ENCODE results near the gene TRAPPC11.
"Not testable (repeated sequence)": the region's sequence is repeated elsewhere in the genome, so short reads cannot be mapped to it uniquely, and the experiment has no call there.

The TRAPPC11 gene

DNA sequence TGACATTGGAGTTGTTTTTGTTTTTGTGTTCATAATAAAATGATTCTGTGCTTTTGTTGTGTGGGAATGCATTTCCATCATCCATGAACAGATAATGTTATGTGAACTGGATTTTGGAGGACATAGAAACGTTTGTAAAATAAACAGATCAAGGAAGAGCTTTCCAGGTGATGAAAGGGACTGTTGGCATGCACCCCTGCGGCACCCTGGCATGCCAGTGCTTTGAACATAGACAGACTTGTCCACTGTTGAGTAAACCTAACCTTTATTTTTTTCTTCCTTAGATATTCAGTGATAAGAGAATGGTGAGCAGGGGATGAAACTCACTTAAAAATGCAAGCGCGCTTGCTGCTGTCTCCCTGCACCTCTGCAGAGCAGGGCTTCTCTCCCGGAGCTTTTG is 59.8 kb downstream of the TRAPPC11 start:
- in situ Hi-C loops (cut with HindIII; ENCODE audit: low sequenced_read_pairs), result no loop called here

DNA sequence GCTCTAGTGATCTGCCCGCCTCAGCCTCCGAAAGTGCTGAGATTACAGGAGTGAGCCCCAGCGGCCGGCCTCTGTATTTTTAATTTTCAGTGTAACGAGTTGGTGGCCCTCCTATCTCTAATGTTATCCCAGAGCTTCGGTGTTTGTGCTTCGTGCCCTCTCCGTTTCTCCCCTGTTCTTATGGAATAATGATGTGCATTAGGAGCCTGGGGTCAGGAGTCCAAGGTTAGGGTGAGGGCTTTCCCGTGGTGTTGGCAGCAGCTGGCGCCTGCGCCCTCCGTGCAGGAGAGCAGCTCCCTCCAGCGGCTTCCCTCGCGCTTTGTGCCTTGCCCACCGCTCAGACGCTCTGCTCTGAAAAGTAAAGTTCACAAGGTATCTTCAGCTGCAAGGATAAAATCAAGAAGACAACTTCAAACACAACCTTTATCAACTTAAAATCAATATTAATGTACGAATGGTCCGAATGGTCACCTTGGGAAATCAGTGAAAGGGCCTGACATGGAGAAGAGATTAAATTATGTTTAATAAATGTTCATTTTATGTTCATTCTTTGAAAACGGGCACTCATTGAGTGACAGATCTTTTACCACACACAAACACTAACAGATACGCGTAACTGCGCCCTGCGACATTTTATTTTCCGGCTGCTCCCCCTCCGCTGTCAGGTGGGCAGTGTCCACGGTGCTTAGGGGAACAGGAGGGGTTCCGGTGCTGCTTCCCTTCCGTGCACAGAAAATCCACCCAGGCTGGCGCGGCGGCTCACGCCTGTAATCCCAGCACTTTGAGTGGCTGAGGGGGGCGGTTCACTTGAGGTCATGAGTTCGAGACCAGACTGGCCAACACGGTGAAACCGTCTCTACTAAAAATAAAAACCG is 62.4 kb downstream of the TRAPPC11 start:
- in situ Hi-C loops (cut with HindIII; ENCODE audit: low sequenced_read_pairs), result no loop called here

DNA sequence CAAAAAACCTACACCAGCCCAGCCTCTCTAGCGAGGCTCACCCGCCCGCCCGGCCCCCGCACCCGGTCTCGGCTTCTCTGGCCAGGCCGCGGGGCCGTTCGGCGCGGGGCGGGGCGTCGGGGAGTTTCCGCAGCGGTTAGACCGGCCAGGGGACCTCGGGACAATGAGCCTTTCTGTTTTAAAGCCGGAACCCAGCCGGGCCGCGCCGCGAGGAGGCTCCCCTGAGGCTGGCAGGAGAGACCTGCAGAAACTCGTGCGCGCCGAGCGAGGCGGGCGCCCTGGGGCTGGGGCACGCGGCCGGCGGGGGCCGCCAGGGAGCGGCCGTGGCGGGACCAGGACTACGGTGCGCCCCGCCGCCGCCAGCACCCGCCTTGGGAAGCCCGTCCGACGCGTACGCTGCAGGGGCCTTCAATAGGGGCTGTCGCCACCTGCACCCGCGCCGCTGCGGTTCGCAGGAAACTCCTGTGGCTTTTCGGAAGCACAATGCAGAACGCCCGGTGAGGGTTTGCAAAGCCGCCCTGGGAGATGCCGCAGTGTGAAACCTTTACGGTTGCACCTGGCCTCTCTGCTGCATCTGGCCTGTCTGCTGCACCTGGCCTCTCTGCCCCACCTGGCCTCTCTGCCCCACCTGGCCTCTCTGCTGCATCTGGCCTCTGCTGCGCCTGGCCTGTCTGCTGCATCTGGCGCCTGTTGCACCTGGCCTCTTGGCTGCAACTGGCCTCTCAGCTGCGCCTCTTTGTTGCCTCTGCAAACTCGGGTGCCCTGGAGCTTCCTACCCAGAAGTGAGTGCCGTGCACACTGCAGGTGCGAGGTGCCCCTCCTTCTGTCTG is 63.9 kb downstream of the TRAPPC11 start:
- in situ Hi-C loops (cut with HindIII; ENCODE audit: low sequenced_read_pairs), result no loop called here

DNA sequence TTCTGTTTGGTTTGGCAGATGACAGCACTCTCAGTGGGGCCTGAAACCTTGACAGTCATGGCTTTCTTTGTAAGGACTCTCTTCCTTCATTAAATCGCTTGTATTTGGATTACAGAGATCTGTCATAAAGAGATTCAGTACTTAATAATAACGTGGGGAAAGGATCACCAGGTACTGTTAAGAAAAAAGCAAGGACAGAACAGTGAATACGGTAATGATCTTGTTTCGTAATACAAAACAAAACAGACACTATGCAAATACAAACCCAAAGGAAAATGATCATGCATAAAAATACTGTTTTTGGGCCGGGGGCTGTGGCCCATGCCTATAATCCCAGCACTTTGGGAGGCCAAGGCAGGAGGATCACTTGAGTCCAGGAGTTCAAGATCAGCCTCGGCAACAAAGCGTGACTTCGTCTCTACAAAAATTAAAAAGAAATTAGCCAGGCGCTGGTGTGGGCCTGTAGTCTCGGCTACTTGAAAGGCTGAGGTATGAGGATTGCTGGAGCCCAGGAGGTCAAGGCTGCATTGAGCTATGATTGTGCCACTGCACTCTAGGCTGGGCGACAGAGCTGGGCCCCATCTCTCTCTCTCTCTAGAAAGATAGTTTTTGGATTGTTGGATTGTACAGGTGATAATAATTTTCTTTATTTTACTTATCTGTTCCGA is 64.6 kb downstream of the TRAPPC11 start:
- in situ Hi-C loops (cut with HindIII; ENCODE audit: low sequenced_read_pairs), result no loop called here

DNA sequence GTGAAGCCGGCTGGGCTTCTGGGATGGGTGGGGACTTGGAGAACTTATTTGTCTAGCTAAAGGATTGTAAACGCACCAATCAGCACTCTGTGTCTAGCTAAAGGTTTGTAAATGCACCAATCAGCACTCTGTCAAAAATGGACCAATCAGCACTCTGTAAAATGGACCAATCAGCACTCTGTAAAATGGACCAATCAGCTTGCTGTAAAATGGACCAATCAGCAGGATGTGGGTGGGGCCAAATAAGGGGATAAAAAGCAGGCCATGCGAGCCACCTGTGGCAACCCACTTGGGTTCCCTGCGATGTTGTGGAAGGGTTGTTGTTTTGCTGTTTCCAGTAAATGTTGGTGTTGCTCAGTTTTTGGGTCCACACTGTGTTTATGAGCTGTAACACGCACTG is 66.5 kb downstream of the TRAPPC11 start:
- in situ Hi-C loops (cut with HindIII; ENCODE audit: low sequenced_read_pairs), result not testable (repeated sequence)

DNA sequence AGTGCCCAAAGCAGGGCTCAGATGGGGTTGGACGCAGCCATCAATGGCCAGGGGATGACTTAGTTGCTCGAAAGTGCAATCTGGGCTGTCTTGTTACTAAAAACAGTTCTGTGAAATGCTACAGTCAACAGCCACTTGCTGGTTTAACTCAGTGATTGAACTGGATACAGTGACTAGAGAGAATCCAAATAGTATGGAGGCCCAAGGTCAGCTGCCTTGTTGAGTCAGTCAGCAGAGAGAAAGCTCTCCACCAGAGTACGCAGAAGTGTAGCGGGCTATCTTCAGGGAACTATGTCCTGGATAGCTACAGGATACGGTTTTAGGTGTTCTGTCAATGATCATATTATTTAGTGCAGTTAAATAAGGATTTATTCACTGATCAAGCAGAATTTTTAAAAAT is 68.4 kb downstream of the TRAPPC11 start:
- in situ Hi-C loops (cut with HindIII; ENCODE audit: low sequenced_read_pairs), result no loop called here

DNA sequence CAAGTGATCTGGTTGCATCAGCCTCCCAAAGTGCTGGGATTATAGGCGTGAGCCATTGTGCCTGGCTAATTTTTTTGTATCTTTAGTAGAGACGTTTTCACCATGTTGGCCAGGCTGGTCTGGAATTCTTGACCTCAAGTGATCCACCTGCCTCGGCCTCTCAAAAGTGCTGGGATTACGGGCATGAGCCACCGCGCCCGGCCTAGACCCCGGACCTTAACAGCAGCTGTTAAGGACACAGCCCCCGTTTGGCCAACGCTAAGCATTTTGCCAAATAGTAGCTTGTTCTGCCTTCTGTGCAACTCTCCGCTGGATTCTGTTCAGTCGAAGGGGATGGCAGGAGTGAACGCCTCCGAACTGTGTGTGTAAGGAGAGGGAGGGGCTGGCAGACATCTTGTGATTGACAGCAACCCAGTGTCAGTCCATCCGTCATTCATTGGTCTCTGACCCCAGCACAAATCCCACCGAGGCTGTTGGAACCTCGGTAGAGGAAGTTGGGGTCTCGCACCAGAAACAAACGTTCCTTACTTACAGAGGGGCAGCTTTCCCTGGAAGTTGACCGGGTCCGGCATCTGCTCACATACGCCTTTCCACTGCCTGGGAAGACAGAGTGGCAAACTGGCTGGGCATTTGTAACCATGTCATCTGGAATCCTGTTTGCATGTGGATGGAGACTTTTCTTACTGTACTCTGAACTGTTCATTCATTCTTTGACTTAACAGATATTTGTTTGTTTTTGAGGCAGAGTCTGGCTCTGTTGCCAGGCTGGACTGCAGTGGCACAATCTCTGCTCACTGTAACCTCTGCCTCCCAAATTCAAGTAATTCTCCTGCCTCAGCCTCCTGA is 69.4 kb downstream of the TRAPPC11 start:
- in situ Hi-C loops (cut with HindIII; ENCODE audit: low sequenced_read_pairs), result no loop called here

DNA sequence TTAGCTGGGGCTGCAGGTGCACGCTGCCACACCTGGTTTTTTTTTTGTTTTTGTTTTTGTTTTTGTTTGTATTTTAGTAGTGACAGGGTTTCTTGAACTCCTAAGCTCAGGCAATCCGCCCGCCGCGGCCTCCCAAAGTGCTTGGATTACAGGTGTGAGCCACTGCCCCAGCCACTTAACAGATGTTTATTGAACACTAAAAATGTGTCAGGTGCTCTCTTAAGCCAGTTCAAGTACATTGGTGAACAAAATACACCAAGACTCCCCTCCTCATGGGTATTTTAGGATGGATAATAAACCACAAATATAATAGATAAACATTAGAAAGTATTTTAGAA is 69.9 kb downstream of the TRAPPC11 start:
- in situ Hi-C loops (cut with HindIII; ENCODE audit: low sequenced_read_pairs), result no loop called here

DNA sequence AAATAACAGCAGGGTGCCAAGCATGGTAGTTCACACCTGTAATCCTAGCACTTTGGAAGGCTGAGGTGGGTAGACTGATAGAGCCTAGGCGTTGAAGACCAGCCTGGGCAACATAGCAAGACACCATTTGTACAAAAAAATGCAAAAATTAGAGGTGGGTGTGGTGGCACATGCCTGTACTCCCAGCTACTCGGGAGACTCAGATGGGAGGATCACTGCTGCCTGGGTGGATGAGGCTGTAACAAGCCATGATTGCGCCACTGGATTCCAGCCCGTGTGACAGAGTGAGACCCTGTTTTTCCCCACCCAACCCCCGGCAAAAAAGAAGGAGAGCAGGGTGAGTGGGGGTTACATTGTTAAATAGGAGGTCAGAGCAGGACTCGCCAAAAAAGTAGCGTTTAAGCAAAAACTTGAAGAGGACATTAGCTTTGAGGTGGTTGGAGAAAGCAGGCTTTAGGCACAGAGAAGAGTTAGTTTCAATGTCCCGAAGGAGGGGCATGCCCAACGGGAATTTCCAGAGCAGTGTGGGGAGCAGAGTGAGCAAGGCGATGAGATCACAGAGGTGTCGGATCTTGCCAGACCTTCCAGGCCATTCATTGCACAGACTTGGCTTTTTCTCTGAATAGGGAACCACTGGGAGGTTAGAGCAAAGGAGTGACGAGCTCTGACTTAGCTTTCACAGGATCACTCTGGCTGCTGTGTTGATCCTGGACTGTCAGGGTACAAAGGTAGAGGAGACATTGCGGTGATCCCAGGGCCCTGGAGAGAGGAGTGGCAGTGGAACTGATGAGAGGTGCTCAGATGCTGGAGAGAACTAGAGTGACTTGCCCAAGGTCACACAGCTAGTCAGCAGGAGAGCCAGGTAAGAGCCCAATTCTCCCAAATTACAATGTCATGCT is 70.6 kb downstream of the TRAPPC11 start:
- in situ Hi-C loops (cut with HindIII; ENCODE audit: low sequenced_read_pairs), result no loop called here

DNA sequence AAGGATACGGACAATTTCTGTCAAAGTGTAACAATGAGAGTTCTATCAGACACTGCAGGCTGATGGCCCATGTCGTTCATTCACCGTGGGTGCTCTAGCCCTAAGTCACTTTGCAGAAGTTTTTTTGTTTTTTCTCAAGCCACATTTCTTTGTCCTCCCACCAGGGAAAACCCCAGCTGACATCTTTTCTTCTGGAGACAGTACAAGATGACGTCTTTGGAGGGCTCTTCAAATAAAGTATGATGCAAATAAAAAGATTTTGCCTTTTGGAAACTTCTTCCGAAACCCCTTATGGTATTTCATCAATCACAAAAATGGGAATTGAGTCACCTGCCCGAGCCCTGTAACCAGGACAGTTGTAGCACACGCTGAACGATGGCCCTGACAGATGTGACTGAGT is 73.2 kb downstream of the TRAPPC11 start:
- in situ Hi-C loops (cut with HindIII; ENCODE audit: low sequenced_read_pairs), result no loop called here

DNA sequence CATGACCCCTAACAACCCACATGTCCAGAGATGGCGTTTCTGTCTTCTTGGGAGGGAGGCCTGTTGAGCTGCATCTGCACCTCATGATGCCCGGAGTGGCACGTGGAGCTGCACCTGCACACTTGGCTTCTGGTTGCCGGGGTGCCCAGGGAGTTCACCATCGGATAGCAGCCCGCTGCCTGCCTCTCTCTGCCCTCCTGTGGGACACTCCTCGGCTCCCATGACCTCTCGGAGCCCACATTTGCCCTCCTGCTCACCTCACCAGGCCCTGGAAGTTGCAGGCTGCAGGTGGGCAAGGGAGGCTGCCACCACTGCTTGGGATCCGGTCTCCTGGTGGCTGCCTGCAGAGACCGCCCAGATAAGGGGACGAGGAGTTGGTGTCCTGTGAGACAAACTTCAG is 74.1 kb downstream of the TRAPPC11 start:
- in situ Hi-C loops (cut with HindIII; ENCODE audit: low sequenced_read_pairs), result no loop called here

DNA sequence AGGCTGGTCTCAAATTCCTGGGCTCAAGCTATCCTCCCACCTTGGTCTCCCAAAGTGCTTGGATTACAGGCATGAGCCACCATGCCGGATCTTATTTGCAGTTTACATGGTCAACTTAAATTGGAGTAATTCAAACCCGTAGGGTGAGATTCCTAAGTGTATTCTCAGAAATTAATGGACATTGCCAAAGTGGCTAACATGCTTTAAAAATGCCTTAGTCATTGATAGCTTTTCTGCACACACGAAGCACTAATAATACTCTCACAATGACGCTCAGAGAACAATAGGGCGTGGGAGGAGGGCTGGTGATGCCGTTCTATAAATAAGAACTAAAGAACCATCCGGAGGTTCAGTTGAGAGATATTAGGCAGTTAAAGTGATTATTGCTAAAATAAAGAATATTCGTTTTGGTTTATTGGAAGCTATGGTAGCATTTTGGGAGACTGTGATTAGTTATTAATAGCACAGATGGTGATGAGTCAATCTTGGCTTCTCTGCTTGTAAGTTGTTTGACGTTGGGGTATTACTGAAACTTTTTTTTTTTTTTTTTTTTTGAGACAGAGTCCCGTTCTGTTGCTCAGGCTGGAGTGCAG is 79.1 kb downstream of the TRAPPC11 start:
- in situ Hi-C loops (cut with HindIII; ENCODE audit: low sequenced_read_pairs), result no loop called here

DNA sequence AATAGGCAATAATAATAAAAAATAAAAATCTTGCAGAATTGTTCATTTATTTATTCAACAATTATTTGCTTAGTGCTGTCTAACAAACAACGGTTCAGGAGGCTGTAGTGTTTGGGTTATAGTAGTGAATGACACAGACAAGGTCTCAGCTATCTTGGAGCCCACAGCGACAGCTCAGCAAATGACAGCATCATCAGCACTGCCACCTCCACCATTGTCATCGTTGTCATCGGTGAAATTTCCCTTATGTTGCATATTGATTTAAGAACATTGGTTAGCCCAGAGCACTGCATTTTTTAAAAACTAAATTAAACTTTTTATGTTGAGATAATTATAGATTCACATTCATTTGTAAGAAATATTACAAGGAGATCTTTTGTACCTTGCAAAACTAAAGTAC is 79.9 kb downstream of the TRAPPC11 start:
- in situ Hi-C loops (cut with HindIII; ENCODE audit: low sequenced_read_pairs), result no loop called here

DNA sequence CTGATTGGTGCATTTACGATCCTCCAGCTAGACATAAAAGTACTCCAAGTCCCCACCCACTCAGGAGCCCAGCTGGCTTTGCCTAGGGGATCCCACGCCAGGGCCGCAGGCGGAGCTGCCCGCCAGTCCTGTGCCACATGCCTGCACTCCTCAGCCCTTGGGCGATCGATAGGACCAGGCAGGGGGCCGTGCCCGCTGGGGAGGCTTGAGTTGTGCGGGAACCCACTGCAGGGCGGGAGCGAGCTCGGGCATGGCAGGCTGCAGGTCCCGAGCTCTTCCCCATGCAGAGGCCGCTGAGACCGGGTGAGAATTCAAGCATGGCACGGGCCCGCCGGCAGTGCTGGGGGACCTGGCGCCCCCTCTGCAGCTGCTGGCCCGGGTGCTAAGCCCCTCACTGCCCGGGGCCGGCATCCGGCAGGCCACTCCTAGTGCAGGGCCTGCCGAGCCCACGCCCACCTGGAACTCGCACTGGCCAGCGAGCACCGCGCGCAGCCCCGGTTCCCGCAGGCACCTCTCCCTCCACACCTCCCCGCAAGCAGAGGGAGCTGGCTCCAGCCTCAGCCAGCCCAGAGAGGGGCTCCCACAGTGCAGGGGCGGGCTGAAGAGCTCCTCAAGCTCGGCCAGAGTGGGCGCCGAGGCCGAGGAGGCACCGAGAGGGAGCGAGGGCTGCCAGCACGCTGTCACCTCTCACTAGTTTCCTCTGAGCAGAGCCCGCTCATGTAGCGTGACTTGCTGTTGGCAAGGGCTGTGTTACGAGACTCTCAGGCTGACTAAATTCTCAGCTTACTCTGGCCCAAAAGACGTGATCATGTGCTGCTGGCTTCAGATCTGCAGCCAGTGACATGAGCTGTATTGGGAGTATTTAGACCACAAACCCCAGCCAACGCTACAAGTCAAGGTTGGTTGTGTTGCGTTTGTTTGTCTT is 87.5 kb downstream of the TRAPPC11 start:
- in situ Hi-C loops (cut with HindIII; ENCODE audit: low sequenced_read_pairs), result no loop called here

DNA sequence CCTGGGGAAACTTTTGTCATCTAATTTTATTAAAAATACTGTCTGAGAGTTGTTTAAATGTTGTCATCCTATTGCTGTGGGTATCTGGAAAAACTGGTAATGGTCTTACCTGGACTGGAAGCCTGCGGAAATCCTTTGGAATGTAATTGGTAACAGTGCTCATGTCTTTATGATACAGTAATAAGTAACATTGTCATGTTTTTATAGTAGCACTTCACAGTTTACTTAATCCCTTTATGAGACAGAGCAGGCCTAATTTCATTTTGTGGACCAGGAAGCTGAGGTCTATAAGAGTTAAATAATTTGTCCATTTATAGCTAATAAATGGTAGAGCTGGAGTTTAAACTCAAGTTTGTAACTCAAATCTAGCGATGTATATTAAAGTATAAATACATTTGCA is 88.3 kb downstream of the TRAPPC11 start:
- in situ Hi-C loops (cut with HindIII; ENCODE audit: low sequenced_read_pairs), result no loop called here

DNA sequence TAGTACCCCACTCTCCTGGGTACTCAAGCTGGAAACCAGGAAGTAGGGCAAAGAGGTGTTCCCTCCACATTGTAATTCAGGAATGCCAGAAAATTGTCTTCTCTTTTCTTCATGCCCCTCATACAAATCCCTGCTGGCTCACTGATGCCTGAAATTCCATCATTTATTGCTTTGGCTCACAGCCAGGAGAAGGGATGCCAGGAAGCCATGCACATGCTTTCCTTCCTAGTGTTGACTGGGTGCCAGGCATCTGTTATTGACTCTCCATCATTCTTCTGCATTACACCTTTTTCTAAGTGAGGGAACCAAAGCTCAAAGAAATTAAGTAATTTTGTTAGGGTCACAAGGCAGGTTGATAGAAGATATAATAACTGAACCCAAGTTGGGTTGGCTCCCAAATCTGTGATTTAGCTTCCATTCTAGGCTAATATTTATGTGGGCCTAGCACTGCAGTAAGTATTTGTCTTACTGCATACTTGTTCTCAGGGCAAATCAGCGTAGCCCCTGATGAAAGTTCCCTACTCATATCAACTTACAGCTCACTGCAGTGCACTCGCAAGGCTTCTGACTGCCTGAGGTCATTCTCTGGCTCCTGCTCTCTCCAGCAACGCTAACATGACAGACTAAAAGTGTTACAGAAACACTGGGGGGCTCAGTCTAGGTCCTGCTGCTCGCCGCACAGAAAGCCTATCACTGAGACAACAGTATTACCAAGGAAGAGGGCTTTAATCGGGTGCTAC is 89.0 kb downstream of the TRAPPC11 start:
- in situ Hi-C loops (cut with HindIII; ENCODE audit: low sequenced_read_pairs), result no loop called here

DNA sequence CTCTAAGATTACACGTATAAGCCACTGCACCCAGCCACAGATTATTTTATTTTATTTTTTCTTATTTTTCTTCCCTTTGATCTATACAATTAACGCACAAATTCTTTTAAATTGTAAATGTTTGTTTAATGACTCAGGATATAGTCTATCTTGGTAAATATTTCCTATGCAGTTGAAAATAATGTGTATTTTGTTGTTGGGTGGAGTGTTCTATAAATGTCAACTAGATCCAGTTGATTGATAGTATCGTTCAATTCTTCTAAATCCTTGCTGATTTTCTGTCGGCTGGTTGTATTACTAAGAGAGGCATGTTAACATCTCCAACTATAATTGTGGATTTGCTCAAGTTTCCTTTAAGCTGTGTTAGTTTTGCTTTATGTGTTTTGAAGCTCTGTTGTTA is 92.0 kb downstream of the TRAPPC11 start:
- in situ Hi-C loops (cut with HindIII; ENCODE audit: low sequenced_read_pairs), result no loop called here

DNA sequence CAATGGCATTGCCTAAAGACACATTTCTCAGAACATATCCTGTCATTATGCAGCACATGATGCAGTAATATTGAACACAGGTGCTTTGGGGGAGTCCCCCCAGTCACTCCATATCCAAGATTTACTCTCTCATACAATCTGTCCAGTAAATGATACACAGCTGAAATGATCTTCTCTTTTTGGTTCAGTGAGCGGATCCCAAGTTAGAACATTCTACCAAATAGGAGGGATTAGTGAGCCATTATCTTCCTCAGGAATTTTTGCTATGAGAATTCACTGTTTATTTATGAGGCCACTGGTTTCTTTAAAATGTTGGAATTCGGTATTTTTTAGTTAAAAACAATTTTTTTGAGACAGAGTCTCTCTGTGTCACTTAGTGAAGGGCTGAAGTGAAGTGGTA is 96.5 kb downstream of the TRAPPC11 start:
- in situ Hi-C loops (cut with HindIII; ENCODE audit: low sequenced_read_pairs), result no loop called here

Data from endothelial cell of hepatic sinusoid (primary cell).